Measurements from ENCODE around the gene PPP2R2C.

Gene PPP2R2C

GRCh38 chr4:6494431-6495295 lies 22.2 kb upstream of the PPP2R2C start:
- no peak for DNase-seq (ENCODE audit: insufficient read length, low spot score)
- FAIRE-seq, result no peak

GRCh38 chr4:6493658-6494304 lies 21.4 kb upstream of the PPP2R2C start:
- no peak for DNase-seq (ENCODE audit: insufficient read length, low spot score)

GRCh38 chr4:6492861-6493657 lies 20.6 kb upstream of the PPP2R2C start:
- FAIRE-seq, result no peak

More at GRCh38 chr4:6493658-6494304, 21.4 kb upstream of the PPP2R2C start:
- no peak for FAIRE-seq

GRCh38 chr4:6492027-6492590 lies 19.7 kb upstream of the PPP2R2C start:
- FAIRE-seq, result no peak
- no peak for DNase-seq (ENCODE audit: insufficient read length, low spot score)

More at GRCh38 chr4:6492861-6493657, 20.6 kb upstream of the PPP2R2C start:
- no peak for DNase-seq (ENCODE audit: insufficient read length, low spot score)

- DNase-seq (ENCODE audit: insufficient read length, low spot score), result no peak
- no peak for FAIRE-seq
Measured at GRCh38 chr4:6491235-6491634, 18.8 kb upstream of the PPP2R2C start.

GRCh38 chr4:6489927-6490326 lies 17.5 kb upstream of the PPP2R2C start:
- no peak for FAIRE-seq
- DNase-seq (ENCODE audit: insufficient read length, low spot score), result no peak

GRCh38 chr4:6487466-6487865 lies 15.1 kb upstream of the PPP2R2C start:
- DNase-seq (ENCODE audit: insufficient read length, low spot score), result no peak
- no peak for FAIRE-seq

- FAIRE-seq, result no peak
- no peak for DNase-seq (ENCODE audit: insufficient read length, low spot score)
Measured at GRCh38 chr4:6480534-6481088, 8.2 kb upstream of the PPP2R2C start.

- DNase-seq (ENCODE audit: insufficient read length, low spot score) (no peak), FAIRE-seq (no peak)
Measured at GRCh38 chr4:6478546-6479220, 6.3 kb upstream of the PPP2R2C start.

- DNase-seq (ENCODE audit: insufficient read length, low spot score), result no peak
- FAIRE-seq, result no peak
Measured at GRCh38 chr4:6476893-6477292, 4.5 kb upstream of the PPP2R2C start.

- no peak for DNase-seq (ENCODE audit: insufficient read length, low spot score)
- no peak for FAIRE-seq
Measured at GRCh38 chr4:6475492-6476020, 3.1 kb upstream of the PPP2R2C start.

- FAIRE-seq, result no peak
- DNase-seq (ENCODE audit: insufficient read length, low spot score), result no peak
Measured at GRCh38 chr4:6474705-6475457, 2.5 kb upstream of the PPP2R2C start.

GRCh38 chr4:6474053-6474568 lies 1.7 kb upstream of the PPP2R2C start:
- no peak for FAIRE-seq
- DNase-seq (ENCODE audit: insufficient read length, low spot score), result no peak

GRCh38 chr4:6473264-6474052 lies 1.0 kb upstream of the PPP2R2C start:
- FAIRE-seq, result no peak

GRCh38 chr4:6472008-6472386 lies 417 bp downstream of the PPP2R2C start:
- no peak for DNase-seq (ENCODE audit: insufficient read length, low spot score)
- no peak for FAIRE-seq

More at GRCh38 chr4:6473264-6474052, 1.0 kb upstream of the PPP2R2C start:
- DNase-seq (ENCODE audit: insufficient read length, low spot score), result no peak

- FAIRE-seq, result no peak
- DNase-seq (ENCODE audit: insufficient read length, low spot score), result no peak
Measured at GRCh38 chr4:6471307-6472007, 957 bp downstream of the PPP2R2C start.

- FAIRE-seq (no peak), DNase-seq (ENCODE audit: insufficient read length, low spot score) (no peak)
Measured at GRCh38 chr4:6470502-6471306, 1.7 kb downstream of the PPP2R2C start.

Measured in GM19239 (cell line).